Spleen (tissue), 11 donors: Measurements from ENCODE around the gene KLRK1. TPM values are rescaled to one million over a fixed set of nuclear protein-coding genes. Genes with fewer than 3 reads are reported as not detected.
"Not testable (repeated sequence)": the region's sequence is repeated elsewhere in the genome, so short reads cannot be mapped to it uniquely, and the experiment has no call there.

Source experiments
- DNase-seq: peaks from one replicate; pipeline ENCODE4 v3.0.0-alpha.2; 2020
- H3K27ac ChIP-seq, 8 donors: fragments of 200-600 bp; sonication (generic) in 7 of 8; 1 replicate in 4 of 8; 2 replicates in 4 of 8; pipeline versions ENCODE4 v1.5.0 to v1.8.0; 2016 to 2021; ENCODE audit warnings: inconsistent platforms in 4 of 8, mild to moderate bottlenecking in 4 of 8, moderate library complexity in 1 of 8
- H3K27me3 ChIP-seq, 7 donors: fragments of 200-600 bp; sonication (generic) in 6 of 7; replicated peaks in 1 of 7; 1 replicate in 4 of 7; 2 replicates in 3 of 7; pipeline versions ENCODE4 v1.5.0 to v1.8.0; 2016 to 2021; ENCODE audit warnings: inconsistent platforms in 3 of 7, mild to moderate bottlenecking in 1 of 7
- H3K36me3 ChIP-seq, 6 donors: fragments of 200-600 bp; sonication (generic) in 5 of 6; 1 replicate in 4 of 6; 2 replicates in 2 of 6; pipeline versions ENCODE4 v1.5.0 to v1.8.0; 2016 to 2021; ENCODE audit warnings: inconsistent platforms in 2 of 6
- H3K4me1 ChIP-seq, 6 donors: fragments of 200-600 bp; sonication (generic) in 5 of 6; 1 replicate in 3 of 6; 2 replicates in 3 of 6; pipeline versions ENCODE4 v1.5.0 to v1.8.0; 2016 to 2021; ENCODE audit warnings: inconsistent platforms in 3 of 6
- H3K4me3 ChIP-seq, 8 donors: fragments of 200-600 bp; sonication (generic) in 7 of 8; 1 replicate in 4 of 8; 2 replicates in 4 of 8; pipeline versions ENCODE4 v1.5.0 to v1.8.0; 2016 to 2021; ENCODE audit warnings: inconsistent platforms in 4 of 8, mild to moderate bottlenecking in 4 of 8, moderate library complexity in 2 of 8
- H3K9me3 ChIP-seq, 8 donors: fragments of 200-600 bp; sonication (generic) in 7 of 8; 1 replicate in 4 of 8; 2 replicates in 4 of 8; pipeline versions ENCODE4 v1.5.0 to v1.8.0; 2016 to 2021; ENCODE audit warnings: inconsistent platforms in 4 of 8
- CTCF ChIP-seq, 11 experiments: fragments of 200-600 bp in 7 of 11; fragments of 450-650 bp in 4 of 11; sonication (generic) in 4 of 11; IDR thresholded peaks in 8 of 11; conservative IDR thresholded peaks in 3 of 11; 1 replicate in 7 of 11; 2 replicates in 4 of 11; pipeline versions ENCODE4 v1.4.0 to v1.8.0; 2016 to 2021; ENCODE audit warnings: antibody characterized with exemption in 11 of 11, inconsistent platforms in 4 of 11, mild to moderate bottlenecking in 1 of 11
- POLR2A ChIP-seq, 3 donors: fragments of 450-650 bp; IDR thresholded peaks; one replicate each; pipeline ENCODE4 v1.5.1; 2017; ENCODE audit warnings: antibody characterized with exemption in 3 of 3, mild to moderate bottlenecking in 1 of 3
- POLR2AphosphoS5 ChIP-seq, 3 donors: sonication (generic); formaldehyde crosslinking; IDR thresholded peaks; one replicate each; pipeline ENCODE4 v1.5.1; 2017; ENCODE audit warnings: antibody characterized with exemption in 3 of 3
- WGBS, 5 donors: extraction: QIAGEN DNeasy Blood & Tissue Kit in 3 of 5; methylation state at CpG; one replicate each; pipeline versions ENCODE4 v1.1.5 to v1.1.7; 2013 to 2018; 5-methylcytosine and 5-hydroxymethylcytosine counted together
- intact Hi-C: fragments of 100-400 bp; cut with DNase I; formaldehyde crosslinking; loops from one replicate; pipeline ENCODE4 v1.15.0; 2023; ENCODE audit warnings: low total_unique reads
- polyA plus RNA-seq, 3 donors: library from polyadenylated mRNA; stranded (reverse); fragments of 200-250 nt; gene quantifications; one replicate each; pipeline ENCODE4 v1.2.1, GENCODE V29; 2013
- total RNA-seq, 7 donors: library from RNA; depleted of rRNA in 3 of 7; stranded (reverse); fragments of >200 nt in 3 of 7; fragmentation: NEBNext Ultra II Directional in 4 of 7; extraction: Animal tissue kit (Norgen Biotek cat#: 25700) in 4 of 7; gene quantifications; one replicate each; pipeline versions ENCODE4 v1.1.0 to v1.2.1, GENCODE V29; 2016 to 2021
- donor health status: healthy with polysubstance abuse.
- donor health status: DM: no; HTN: no; CAD: no; lungs with moderate emphysema.
- donor health status: DM: no; HTN: no; CAD: no.
- donor health status: Bipolar disorder and iron deficiency.
- donor health status: healthy.
- donor health status: DM: no; HTN: no; CAD: no.
- donor health status: DM: yes; HTN: yes; CAD: no.

KLRK1 gene
- total and polyA plus RNA-seq, 10 donors, result 12.3 to 78.1 (median 42.7) TPM

GRCh38 chr12:10369557-10370415 is 20.1 kb downstream of the KLRK1 start:
- Histone ChIP-seq H3K27ac (peak overlapping the region in 4 of 8 donors; percentile 5 to 53 (median 20)), H3K9me3 (peaks cover 0 to 10% (median 0%) of the 10 kb centered on the region in 8 donors), H3K27me3 (no peaks in the 10 kb centered on the region), H3K4me3 (no peak overlapping the region), H3K4me1 (peaks cover 5 to 92% (median 37%) of the 10 kb centered on the region in 6 donors), H3K36me3 (no peaks in the 10 kb centered on the region)
- no peak for DNase-seq
- 80 to 91% (median 86%) methylated on average over 8 of the region's 8 CpGs for WGBS, 5 donors
- intact Hi-C loops, result no loop called here
- TF ChIP-seq CTCF (IDR thresholded peaks at IDR 0.05 in 8 of 11, conservative IDR thresholded peaks at IDR 0.05 in 3 of 11) (no peak), POLR2AphosphoS5 (IDR thresholded peaks at IDR 0.05) (no peak), POLR2A (IDR thresholded peaks at IDR 0.05) (no peak)

DNA sequence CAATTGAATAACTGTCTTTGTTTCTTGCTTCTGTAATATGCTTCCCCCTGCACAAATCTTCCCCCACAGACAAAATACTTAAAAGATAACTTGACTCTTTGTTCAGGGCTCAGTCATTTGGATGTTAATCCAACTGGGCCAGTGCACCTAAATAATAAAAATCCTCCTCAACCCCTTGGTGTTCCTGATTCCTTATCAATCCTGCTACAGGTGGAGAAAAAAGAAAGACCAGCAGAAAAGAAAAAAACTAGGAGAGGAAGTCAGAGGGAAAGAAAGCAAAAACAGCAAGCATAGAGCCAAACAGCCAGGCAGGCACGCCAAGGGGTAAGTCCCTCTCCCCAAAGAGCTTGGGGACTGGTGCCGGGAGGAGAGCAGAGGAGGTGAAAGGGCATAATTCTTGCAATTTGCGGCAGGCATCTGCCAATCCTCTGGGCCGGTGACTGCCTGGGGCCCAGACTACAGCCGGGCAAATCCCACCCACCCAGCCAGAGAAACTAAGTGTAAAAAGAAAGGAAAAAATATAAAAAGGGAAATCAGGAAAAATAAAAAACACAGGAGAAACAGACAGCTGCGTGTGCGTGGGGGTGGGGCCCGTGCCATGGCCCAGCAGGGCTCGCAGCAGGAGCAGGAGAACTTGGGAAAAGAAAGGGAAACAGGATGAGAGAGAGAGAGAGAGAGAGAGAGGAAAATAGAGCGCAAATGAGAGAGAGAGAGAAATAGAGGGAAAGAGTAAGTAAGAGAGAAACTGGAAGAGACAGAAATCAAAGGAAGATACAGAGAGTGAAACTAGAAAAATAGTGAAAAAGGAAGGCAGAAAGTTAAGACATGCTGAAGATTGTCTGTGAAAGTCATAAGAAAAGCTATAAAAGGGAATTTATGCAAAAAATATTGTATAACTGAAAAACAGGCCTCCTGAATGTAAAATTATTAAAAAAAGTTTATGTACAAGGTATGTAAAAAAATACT is 21.4 kb downstream of the KLRK1 start:
- intact Hi-C loops, result no loop called here
- H3K27ac ChIP-seq, result peak overlapping the region in 6 of 8 donors; percentile 19 to 69 (median 39)

DNA sequence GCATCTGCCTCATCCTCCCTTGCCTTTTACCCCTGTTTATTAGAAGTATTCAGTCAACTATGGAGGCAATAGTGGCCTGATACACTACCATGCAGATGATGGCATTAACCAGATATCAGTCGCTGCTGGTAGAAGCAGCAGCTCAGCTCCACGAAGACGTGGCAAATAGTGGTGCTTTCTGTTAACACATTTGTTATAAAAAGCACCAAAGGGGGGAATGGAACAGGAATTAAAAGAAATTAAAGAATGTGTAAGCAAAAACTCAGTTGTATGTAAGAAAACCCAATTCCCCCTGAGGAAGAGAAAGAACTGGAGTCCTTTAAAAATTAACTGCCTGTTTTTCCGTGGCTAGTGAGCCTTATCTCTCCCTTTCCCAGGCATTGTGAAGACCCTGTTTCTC is 22.1 kb downstream of the KLRK1 start:
- peaks cover 10 to 90% (median 42%) of the 10 kb centered on the region in 6 donors for H3K4me1 ChIP-seq

More for the DNA sequence above, 21.4 kb downstream of the KLRK1 start:
- H3K9me3 ChIP-seq, result peaks cover 0 to 10% (median 0%) of the 10 kb centered on the region in 8 donors
- peaks cover 11 to 90% (median 44%) of the 10 kb centered on the region in 6 donors for H3K4me1 ChIP-seq
- H3K4me3 ChIP-seq, result no peak overlapping the region
- 64 to 88% (median 87%) methylated on average over 10 of the region's 10 CpGs for WGBS, 5 donors
- H3K27me3 ChIP-seq, result no peaks in the 10 kb centered on the region
- TF ChIP-seq POLR2AphosphoS5 (IDR thresholded peaks at IDR 0.05) (no peak), CTCF (IDR thresholded peaks at IDR 0.05 in 8 of 11, conservative IDR thresholded peaks at IDR 0.05 in 3 of 11) (no peak), POLR2A (IDR thresholded peaks at IDR 0.05) (no peak)
- DNase-seq, result no peak
- H3K36me3 ChIP-seq, result no peaks in the 10 kb centered on the region

GRCh38 chr12:10366875-10367274 is 23.0 kb downstream of the KLRK1 start:
- H3K36me3 ChIP-seq, result no peaks in the 10 kb centered on the region
- DNase-seq, result no peak
- TF ChIP-seq CTCF (IDR thresholded peaks at IDR 0.05 in 8 of 11, conservative IDR thresholded peaks at IDR 0.05 in 3 of 11), result no peak
- no peak for TF ChIP-seq POLR2A (IDR thresholded peaks at IDR 0.05)
- no peak for TF ChIP-seq POLR2AphosphoS5 (IDR thresholded peaks at IDR 0.05)
- peak overlapping the region in 6 of 8 donors; percentile 91 to 98 (median 94) for H3K27ac ChIP-seq
- no peak overlapping the region for H3K4me3 ChIP-seq
- peaks cover 8 to 86% (median 34%) of the 10 kb centered on the region in 6 donors for H3K4me1 ChIP-seq
- no peaks in the 10 kb centered on the region for H3K27me3 ChIP-seq
- intact Hi-C loops, result no loop called here
- peaks cover 0 to 10% (median 0%) of the 10 kb centered on the region in 8 donors for H3K9me3 ChIP-seq

More for the DNA sequence above, 22.1 kb downstream of the KLRK1 start:
- H3K4me3 ChIP-seq, DNase-seq, H3K36me3 ChIP-seq, H3K9me3 ChIP-seq, H3K27me3 ChIP-seq, intact Hi-C loops: not testable (repeated sequence)
- 65 to 85% (median 72%) methylated on average over 4 of the region's 4 CpGs for WGBS, 5 donors
- peak overlapping the region in 2 of 8 donors; percentile 6 to 69 for H3K27ac ChIP-seq
